Activated T-cell treated with anti-CD3 and anti-CD28 coated beads for 4 hours (primary cell): ENCODE measurements around the gene METRNL.
"Not testable (repeated sequence)": the region's sequence is repeated elsewhere in the genome, so short reads cannot be mapped to it uniquely, and the experiment has no call there.

Source experiments
- DNase-seq: peaks from one replicate; pipeline ENCODE4 v3.0.0-alpha.2; 2020

METRNL gene, protein sequence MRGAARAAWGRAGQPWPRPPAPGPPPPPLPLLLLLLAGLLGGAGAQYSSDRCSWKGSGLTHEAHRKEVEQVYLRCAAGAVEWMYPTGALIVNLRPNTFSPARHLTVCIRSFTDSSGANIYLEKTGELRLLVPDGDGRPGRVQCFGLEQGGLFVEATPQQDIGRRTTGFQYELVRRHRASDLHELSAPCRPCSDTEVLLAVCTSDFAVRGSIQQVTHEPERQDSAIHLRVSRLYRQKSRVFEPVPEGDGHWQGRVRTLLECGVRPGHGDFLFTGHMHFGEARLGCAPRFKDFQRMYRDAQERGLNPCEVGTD

DNA sequence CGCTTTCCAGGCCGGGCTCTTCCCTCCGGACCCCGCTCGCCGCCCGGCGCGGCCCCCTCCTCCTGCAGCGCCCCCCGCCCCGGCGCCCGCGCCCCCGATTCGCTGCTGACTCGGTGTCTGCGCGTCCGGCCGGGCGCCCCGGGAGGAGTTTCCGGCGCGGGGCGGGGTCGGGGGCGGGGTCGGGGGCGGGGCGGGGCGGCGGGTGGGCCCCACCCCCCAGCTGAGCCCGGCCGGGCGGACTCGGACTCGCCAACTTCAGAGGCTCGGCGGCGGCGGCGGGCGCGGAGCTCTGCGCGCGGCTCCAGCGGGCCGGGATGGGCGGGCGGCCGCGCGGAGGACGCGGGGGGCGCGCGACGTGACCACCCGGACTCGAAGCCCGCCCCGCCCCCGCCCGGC, at the start of gene METRNL:
TSS of gene METRNL (plus strand) at position 258 of the 396 bp plus-strand sequence. CDS start 207 bp downstream, outside the sequence.
- DNase-seq: peak; percentile 26

DNA sequence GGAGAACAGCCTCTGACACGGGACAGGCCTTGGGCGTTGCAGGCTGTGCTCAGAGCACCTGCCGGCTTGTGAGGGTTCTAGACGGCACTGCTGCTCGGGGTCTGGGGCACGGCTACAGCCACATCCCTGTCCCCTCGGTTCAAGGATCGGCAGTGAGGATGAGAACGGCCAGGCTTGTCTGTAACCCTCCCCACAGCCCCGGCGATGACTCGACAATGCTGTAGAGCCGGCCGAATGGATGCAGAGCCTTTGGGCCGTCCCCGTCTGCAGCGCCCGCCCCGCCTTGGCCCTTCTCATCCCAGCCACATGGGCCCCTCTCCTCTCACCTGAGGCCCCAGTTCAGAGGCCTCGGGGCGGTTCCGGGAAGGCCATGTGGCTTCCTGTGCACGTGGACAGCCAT, 49.0 kb upstream of the METRNL start:
- DNase-seq: no peak

DNA sequence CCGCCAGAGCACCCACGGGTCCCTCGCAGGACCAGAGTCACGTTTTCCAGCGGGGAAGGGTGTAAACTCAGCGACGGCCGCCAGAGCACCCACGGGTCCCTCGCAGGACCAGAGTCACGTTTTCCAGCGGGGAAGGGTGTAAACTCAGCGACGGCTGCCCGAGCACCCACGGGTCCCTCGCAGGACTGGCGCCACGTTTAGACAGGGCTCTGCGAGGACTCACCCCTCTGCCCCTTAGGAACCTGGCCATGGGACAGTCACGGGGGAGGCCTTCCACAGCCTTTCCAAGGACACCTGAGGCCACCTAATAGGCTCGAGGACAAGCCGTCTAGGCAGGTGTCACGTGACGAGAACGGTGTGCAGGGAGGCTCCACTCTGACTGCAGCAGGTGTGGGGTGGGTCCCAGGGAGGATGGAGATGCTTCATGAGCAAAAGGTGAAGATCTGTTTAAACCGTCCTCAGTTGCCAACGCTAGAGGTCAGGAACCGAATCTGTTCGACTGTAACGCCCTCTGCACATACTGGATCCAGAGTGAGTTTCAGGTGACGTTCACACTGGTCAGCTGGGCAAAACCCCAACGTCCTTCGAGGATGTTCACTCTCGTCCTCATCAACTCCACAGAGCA, 48.0 kb upstream of the METRNL start:
- DNase-seq: no peak

DNA sequence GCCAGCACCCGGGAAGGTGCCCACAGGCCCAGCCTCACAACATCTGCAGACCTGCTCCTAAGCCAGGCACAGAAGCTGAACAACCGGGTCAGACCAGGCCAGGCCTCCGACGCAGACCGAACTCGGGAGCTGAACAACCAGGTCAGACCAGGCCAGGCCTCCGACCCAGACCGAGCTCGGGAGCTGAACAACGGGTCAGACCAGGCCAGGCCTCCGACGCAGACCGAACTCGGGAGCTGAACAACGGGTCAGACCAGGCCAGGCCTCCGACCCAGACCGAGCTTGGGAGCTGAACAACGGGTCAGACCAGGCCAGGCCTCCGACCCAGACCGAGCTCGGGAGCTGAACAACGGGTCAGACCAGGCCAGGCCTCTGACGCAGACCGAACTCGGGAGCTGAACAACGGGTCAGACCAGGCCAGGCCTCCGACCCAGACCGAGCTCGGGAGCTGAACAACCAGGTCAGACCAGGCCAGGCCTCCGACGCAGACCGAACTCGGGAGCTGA, 47.4 kb upstream of the METRNL start:
- not testable (repeated sequence) for DNase-seq

DNA sequence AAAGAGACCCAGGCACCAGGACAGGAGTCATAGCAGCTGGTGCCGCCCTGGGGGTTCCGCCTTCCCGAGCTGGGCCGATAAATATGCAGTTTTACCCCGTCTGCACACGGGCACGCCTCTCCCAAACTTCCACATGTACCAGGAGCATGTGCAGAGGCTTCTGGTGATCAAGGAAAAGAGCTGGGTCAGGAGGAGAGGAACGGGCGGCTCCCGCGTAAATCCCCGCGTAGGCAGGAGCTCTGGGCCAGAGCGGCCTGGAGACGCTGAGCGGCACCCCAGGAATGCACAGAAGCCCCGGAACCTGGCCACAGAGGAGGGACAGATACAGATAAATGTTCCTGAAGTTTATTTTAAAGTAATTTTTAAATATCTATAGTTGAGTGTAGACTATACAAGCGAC, 46.6 kb upstream of the METRNL start:
- no peak for DNase-seq

DNA sequence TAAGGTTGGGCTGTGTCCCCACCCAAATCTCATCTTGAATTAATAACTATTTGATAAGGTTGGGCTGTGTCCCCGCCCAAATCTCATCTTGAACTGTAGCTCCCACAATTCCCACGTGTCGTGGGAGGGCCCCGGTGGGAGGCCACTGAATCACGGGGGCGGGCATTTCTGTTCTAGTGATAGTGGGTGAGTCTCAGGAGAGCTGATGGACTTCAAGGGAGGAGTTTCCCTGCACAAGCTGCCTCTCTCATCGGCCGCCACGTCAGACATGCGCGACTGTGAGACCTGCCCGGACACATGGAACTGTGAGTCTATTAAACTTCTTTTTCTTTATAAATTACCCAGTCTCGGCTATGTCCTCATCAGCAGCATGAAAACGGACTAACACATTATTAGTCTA, 44.9 kb upstream of the METRNL start:
- DNase-seq: no peak

DNA sequence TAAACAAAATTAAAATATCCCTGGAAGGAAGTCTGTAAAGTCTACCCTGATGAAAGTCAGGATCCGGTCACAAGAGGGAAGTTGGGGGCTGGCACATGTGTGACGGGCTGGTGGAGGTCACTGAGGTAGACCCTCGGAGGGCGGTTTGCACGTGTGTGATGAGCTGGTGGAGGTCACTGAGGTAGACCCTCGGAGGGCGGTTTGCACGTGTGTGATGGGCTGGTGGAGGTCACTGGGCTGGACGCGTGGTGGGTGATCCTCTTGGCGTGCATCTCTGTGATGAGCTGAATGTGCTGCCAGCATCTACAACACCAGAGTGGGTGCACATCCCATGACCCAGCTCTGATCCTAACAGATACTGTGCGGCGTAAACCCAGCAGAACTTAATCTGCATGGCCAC, 43.7 kb upstream of the METRNL start:
- DNase-seq: no peak

DNA sequence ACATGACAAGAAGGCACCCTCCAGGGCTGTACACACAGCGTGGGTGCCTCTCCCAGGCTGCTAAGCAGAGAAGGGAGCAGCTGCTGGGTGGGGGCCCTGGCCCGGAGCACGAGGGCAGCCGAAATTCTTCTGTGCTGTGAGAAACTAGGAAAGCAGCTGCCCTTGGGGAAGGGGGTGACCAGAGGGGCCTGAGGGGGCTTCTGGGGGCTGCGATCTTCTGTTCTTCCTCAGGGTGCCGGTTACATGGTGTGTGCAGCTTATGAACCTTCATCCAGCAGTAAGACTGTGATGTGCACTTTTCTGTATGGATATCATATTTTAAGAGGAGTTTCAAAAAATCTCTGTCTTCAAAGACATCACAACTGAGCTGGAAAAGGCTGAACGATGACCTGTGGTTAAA, 43.2 kb upstream of the METRNL start:
- DNase-seq: no peak

DNA sequence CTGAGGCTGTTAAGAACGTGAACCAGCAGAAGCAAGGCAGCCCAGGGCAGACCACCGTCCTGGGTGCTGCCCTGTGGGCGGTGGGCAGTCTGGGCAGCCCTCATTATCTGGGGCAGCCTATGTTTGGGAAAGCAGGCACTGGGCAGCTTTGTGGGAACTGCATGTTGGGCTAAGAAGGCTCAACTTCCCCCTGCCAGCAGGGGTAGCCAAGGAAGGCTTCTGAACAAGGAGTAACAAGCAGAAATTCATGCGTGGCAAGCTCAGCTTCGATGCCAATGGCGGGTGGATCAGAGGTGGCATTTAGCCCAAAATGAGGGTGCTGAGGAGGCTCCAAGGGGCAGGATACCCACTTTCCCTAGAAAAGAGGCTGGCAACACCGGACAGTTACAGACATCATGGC, 42.7 kb upstream of the METRNL start:
- no peak for DNase-seq

DNA sequence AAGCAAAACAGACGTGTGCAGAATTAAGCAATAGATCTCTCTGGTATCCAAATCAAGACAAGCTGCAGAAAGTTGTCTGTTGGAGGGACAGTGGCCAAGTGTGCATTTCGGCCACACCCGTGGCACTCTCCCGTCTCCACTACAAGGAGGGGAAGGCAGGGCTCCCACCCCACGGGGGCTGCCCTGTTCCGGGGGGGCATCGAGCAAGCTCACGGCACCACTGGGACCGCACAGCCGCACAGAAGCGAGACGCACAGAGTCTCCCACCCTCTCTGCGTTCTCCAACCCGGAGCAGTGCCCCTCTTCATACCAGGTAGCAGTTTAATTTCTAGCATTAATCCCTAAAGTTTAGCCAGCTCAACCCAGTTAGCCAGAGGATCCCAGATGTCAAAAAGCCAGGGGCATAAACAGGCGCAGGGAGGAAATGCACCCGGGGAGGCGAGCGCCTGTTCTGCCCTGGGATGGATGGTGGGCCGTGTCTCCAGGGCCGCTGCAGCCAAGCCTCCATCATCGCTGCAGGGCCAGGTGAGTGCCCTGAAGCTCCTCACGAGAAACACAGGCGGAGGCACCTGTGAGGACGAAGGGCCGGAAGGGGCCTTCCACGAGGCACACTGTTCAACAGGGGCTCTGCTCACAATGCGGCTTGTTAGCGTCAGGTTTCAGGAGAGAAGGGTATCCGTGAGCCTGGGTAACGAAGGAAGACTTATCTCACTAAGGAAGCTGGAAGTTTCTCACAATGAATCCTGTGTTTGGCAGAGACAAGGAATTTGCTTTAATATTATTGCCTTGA, 42.1 kb upstream of the METRNL start:
- no peak for DNase-seq

DNA sequence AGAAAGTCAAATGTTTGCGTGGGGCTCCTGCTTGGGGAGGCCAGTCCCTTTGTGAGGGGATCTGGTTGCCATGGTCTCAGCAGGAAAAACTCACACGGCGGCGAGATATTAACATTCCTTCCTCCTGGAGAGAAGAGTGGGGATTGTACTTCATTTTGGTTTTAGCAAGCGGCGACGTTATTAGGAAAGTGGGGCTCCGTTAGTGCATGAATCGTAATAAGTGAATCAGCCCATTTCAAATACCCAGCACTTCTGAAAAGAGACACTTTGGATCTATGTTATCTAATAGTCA, 41.6 kb upstream of the METRNL start:
- no peak for DNase-seq

DNA sequence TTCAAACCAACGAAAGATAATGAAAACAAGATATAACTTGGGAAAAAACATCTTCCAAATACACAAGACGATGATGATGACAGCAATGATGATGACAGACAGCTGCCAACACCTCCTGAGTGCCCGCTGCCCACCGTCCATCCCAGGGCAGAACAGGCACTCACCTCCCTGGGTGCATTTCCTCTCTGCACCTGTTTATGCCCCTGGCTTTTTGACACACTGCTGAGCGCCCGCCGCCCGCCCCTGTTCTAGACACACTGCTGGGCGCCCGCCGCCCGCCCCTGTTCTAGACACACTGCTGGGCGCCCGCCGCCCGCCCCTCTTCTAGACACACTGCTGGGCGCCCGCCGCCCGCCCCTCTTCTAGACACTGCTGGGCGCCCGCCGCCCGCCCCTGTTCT, 40.4 kb upstream of the METRNL start:
- not testable (repeated sequence) for DNase-seq

DNA sequence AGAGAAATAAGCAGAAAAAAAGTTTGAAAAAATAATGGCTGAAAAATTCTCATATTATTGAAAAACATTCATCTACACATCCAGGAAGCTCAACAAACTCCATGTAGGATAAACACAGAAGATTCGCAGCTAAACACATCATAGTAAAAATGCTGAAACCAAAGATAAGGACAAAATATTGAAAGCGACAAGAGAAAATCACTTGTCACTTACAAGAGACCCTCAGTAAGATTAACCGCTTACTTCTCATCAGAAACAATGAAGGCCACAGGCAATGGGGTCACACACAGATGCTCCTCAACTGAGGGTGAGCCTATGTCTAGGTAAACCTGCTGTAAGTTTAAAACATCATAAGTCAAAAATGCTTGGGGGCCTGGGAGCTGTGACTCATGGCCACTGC, 38.1 kb upstream of the METRNL start:
- DNase-seq: no peak

DNA sequence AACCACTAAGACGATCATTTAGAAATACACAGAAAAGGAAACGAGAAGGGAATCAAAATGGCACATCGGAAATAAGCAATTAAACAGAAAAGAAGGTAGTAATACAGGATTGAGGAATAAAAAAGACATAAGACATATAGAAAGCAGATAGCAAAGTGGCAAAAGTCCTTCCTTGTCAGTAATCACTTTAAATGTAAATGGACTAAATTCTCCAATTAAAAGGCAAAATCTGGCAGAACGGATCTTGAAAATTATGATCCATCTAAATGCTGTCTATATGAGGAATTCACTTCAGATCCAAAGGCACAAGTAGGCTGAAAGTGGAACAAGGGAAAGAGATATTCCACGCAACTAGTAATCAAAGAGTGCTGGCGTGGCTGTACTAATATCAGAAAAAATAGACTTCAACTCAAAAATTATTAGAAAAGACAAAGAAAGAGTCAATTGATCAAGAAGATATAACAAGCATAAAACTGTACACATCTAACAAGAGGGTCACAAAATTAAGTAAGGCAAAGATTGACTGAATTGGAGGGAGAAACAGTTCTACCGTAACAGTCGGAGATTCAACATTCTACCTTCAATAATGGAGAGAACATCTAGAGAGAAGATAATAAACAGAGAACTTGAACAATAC, 36.8 kb upstream of the METRNL start:
- DNase-seq: no peak

DNA sequence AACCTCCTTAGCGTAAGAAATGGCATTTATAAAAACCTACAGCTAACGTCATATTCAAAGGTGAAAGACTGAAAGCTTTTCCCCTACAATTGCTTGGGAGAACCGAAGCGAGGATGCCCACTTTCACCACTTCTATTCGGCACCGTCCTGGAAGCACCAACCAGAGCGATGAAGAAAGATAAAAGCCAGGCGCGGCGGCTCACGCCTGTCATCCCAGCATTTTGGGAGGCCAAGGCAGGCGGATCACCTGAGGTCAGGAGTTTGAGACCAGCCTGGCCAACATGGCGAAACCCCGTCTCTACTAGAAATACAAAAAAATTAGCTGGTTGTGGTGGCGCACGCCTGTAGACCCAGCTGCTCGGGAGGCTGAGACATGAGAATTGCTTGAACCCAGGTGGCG, 34.9 kb upstream of the METRNL start:
- DNase-seq: not testable (repeated sequence)

DNA sequence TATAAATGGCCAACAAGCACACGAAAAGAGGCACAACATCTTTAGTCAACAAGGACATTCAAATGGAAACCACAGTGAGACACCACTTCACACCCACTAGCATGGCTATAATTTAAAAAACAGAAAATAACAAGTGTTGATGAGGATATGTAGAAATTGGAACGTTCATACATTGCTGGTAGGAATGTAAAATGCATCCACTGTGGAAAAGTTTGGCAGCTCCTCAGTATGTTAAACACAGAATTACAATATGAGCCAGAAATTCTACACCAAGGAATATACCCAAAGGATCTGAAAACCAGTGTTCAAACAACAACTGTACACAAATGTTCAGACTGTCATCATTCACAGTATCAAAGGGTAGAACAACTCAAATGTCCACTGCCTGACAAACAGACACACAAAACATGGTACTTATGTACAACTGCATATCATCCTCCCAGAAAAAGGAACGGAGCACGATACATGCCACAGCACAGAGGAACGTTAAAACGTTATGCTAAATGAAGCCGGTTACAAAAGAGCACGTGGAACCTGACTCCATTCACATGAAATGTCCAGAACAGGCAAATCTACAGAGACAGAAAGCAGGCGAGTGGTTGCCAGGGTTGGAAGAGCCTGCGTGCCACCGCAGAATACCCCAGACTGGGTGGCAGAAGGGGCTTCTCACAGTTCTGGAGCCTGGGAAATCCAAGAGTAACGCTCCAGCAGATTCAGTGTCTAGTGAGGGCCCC, 32.8 kb upstream of the METRNL start:
- DNase-seq: no peak

DNA sequence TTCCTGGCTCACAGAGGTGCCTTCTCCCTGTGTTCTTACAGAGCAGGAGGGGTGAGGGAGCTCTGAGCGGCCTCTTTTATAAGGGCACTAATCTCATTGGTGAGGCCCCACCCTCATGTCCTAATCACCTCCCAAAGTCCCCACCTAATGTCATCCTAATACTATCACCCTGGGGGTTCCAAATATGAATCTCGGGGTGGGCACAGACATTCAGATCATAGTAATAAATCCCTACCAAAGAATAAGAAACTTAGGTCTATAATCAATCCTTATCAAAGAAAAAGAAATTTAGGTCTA, 32.3 kb upstream of the METRNL start:
- DNase-seq: no peak

DNA sequence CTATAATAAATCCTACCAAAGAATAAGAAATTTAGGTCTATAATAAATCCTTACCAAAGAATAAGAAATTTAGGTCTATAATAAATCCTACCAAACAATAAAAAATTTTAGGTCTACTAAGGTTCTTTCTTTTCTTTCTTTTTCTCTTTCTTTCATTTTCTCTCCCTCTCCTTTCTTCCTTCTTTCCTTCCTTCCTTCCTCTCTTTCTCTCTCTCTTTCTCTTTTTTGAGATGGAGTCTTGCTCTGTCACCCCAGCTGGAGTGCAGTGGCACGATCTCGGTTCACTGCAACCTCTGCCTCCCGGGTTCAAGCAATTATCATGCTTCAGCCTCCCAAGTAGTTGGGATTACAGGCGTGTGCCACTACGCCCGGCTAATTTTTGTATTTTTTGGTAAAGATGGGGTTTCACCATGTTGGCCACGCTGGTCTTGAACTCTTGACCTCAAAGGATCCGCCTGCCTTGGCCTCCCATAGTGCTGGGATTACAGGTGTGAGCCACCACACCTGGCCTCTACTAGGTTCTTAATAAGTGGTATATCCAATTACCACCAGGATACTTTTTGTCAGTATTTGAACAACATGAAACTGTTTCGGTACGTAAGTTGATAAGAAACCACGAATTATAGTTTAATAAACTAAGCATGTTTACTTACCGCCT, 31.5 kb upstream of the METRNL start:
- DNase-seq: not testable (repeated sequence)

DNA sequence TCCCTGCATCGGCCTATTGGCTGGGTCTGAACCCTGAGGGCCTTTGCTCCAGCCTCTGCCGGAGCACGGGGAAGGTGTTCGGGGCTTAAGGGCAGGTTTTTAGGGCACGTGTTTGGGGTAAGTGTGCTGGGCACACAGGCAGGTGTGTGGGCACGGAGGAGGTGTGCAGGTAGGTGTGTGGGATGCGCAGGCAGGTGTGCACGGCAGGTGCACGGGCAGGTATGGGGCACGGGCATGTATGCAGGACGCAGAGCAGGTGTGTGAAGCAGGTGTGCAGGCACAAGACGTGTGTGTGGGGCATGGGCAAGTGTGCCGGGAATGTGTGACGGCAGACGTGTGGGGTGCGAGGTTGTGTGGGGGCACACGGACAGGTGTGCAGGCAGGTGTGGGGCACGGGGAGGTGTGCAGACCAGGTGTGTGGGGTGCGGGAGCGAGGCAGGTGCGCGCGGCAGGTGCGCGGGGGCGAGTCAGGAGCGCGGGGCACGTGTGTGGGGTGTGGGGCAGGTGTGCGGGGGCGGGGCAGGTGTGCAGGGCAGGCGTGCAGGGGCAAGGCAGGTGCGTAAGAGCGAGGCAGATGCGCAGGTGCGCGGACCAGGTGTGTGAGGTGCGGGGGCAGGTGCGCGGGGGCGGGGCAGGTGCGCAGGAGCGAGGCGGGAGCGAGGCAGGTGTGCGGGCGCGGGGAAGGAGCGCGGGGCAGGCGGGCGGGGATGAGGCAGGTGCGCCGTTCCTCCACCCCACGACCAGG, 28.6 kb upstream of the METRNL start:
- no peak for DNase-seq

DNA sequence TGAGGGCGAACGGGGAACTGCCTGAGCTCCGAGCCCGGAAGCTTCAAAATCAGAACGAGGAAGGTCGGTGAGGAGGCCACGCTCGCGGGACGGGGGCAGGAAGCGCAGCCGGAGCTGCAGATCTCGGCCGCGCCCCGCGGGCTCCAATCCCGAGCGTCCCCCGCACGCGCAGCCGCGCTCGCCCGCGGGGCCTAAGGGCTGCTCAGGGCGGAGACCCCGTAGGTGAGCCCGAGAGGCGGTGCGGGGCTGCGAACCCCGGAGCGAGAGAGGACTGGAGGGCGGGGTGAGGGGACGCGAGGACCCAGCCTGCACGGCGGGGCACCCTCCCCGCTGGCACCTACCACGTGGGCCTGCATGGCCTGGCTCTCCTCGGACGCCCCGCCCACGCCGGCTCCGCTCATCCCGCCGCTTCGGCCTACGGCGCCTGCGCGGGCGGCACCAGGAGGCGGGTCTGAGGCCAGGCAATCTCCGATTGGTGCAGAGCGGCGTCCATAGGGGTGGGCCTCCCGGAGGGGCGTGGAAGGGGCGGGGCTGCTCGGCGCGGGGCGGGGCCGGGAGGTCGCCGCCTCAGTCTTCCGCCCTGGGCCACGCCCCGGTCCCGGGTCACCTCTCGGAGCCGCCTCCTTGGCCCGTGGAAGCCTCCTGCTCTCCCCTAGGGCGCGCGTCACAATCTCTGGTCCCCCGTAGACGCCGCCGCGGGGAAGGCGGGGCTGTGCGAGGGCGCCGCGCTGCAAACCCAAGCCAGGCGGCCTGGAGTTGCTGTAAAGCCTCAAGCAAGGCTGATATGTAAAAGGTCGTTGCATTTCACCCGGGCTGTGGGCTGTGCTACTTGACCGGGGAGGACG, 27.8 kb upstream of the METRNL start:
- DNase-seq: peak; percentile 94

DNA sequence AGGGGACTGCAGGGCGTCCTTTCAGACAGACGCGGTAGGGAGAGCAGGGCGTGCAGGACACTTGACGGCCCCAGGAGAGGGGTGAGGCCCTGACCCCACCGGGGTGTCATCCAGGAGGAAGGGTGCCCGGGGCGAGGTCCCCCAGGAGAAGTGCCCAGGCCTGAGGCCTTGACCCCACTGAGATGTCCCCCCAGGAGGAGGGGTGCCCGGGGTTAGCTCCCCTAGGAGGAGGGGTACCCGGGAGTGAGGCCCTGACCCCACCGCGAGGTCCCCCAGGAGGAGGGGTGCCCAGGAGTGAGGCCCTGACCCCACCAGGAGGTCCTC, 27.2 kb upstream of the METRNL start:
- DNase-seq: no peak
